NCI-H1092 treated with DMSO at 0.1 percent for 48 hours (cell line): ENCODE results near the gene CRYBA2.
A peak's percentile ranks its signal among the peaks of the same experiment; 100 is the strongest.

Experiments
- DNase-seq: peaks from one replicate; lab custom pipeline; 2025; lab: John Stamatoyannopoulos, UW

Gene CRYBA2

GRCh38 chr2:218993345-218994315 is at the start of gene CRYBA2:
Gene CRYBA2 (minus strand): TSS chr2:218993422. CDS start chr2:218993176, 246 bp downstream.
- peak; percentile 64 for DNase-seq

- DNase-seq: no peak
Observed at GRCh38 chr2:219042750-219043149, 49.5 kb upstream of the CRYBA2 start.

- no peak for DNase-seq
Observed at GRCh38 chr2:219042157-219042556, 48.9 kb upstream of the CRYBA2 start.

GRCh38 chr2:219041252-219041651 is 48.0 kb upstream of the CRYBA2 start, which contains the start of gene CFAP65:
Gene CFAP65 (minus strand): TSS chr2:219041516. CDS start chr2:219039048, 2,468 bp downstream.
- no peak for DNase-seq

GRCh38 chr2:219038600-219038999 is 45.4 kb upstream of the CRYBA2 start:
- DNase-seq: no peak

GRCh38 chr2:219037783-219038499 is 44.7 kb upstream of the CRYBA2 start:
- DNase-seq: no peak

GRCh38 chr2:219035942-219036341 is 42.7 kb upstream of the CRYBA2 start:
- no peak for DNase-seq

- no peak for DNase-seq
Observed at GRCh38 chr2:219034823-219035222, 41.6 kb upstream of the CRYBA2 start.

GRCh38 chr2:219032051-219032745 is 39.0 kb upstream of the CRYBA2 start:
- DNase-seq: no peak

- DNase-seq: no peak
Observed at GRCh38 chr2:219031005-219031738, 38.0 kb upstream of the CRYBA2 start.

GRCh38 chr2:219030177-219030940 is 37.1 kb upstream of the CRYBA2 start:
- DNase-seq: no peak

- DNase-seq: peak; percentile 52
Observed at GRCh38 chr2:219029829-219030165, 36.6 kb upstream of the CRYBA2 start.

GRCh38 chr2:219028996-219029828 is 36.0 kb upstream of the CRYBA2 start:
- DNase-seq: no peak

- no peak for DNase-seq
Observed at GRCh38 chr2:219028141-219028540, 34.9 kb upstream of the CRYBA2 start.

GRCh38 chr2:219027511-219028055 is 34.4 kb upstream of the CRYBA2 start:
- no peak for DNase-seq

GRCh38 chr2:219026946-219027345 is 33.7 kb upstream of the CRYBA2 start:
- no peak for DNase-seq

GRCh38 chr2:219025637-219026585 is 32.7 kb upstream of the CRYBA2 start:
- DNase-seq: no peak

GRCh38 chr2:219024059-219024458 is 30.8 kb upstream of the CRYBA2 start:
- DNase-seq: no peak
